Brain pericyte (primary cell): Measurements from ENCODE around the gene PTPRA.
"Not testable (repeated sequence)": the region's sequence is repeated elsewhere in the genome, so short reads cannot be mapped to it uniquely, and the experiment has no call there.

ENCODE experiments used
- DNase-seq: peaks from one replicate; pipeline ENCODE4 v3.0.0-alpha.2; 2012; ENCODE audit warnings: low read depth, low spot score

PTPRA gene

DNA sequence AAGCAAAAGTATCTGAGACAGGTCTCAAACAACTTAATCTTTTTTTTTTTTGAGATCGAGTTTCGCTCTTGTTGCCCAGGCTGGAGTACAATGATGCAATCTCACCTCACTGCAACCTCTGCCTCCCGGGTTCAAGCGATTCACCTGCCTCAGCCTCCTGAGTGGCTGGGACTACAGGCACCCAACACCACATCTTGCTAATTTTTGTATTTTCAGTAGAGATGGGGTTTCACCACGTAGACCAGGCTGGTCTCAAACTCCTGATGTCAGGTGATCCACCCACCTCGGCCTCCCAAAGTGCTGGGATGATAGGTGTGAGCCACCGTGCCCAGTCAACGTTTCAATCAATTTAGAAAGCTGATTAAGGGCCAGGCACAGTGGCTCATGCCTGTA lies 200.0 kb downstream of the PTPRA start:
- not testable (repeated sequence) for DNase-seq

DNA sequence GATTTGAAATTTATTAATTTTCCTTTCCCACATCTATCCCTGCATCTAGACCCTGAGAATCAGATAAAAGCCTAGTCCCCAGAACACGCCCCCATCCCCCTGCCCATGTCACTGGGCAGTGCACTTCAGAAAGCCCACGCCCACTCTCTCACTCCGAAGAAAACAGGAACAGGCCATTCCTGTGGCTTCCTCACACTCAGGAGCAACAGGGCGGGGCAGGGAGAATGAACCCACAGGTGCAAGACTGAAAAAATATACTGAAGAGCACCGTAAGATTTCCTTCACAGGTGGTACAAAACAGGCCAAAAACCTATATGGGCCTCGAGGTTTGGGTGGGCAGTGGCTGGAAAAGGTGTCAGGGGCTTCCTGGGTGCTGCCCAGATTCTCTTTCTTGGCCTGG lies 201.5 kb downstream of the PTPRA start:
- DNase-seq: no peak

DNA sequence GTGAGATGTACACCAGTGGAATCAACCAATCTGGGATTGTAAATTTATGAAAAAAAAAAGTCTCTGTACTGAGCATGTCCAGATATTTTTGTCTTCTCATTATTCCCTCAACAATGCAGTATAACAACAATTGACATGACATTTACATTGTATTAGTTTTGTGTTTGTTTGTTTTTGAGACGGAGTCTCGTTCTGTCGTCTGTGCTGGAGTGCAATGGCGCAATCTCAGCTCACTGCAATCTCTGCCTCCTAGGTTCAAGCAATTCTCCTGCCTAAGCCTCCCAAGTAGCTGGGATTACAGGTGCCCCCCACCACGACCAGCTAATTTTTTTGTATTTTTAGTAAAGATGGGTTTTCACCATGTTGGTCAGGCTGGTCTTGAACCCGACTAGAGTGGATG lies 202.0 kb downstream of the PTPRA start:
- not testable (repeated sequence) for DNase-seq

DNA sequence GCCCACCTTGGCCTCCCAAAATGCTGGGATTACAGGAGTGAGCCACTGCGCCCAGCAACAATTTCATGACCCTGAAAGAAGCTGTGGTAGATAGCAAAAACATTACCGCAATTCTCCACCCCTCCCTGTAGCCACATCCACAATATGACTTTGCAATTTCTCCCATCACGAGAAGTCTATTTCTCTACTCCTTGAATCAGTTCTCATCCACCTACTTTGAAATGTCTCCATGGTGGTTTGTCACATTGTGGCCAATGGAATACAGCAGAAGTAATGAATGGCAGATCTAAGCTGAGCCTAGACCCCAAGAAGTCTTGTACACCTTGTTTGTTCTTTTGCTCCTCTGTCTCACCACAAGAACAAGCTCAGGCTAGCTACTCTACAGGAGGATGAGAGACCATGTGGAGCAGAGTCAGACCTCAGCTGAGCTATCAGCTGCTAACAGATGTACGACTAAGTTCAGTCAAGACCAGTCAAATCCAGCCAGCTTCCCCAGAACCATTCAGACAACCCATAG lies 204.4 kb downstream of the PTPRA start:
- DNase-seq: no peak

DNA sequence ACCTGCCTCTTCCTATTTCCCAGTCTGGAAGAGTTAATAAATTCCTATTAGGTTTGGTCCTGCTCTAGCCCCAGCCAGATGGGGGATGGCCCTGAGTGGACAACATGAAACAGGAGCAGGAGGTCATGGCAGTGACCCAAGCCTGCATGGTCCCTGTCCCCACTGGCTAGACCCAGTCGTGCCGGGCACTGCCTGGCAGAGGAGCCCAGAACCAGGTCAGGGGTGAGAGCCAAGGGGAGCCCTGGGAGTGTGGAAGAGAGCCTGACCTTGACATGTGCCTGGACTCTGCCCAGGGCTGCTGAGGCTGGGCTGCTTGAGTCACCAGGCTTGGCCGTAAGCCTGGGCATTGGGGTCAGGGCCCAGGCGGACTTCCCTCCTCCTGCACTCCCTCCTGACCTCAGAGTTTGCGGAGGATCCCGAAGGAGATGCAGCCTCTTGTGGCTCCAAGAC lies 207.7 kb downstream of the PTPRA start:
- no peak for DNase-seq

DNA sequence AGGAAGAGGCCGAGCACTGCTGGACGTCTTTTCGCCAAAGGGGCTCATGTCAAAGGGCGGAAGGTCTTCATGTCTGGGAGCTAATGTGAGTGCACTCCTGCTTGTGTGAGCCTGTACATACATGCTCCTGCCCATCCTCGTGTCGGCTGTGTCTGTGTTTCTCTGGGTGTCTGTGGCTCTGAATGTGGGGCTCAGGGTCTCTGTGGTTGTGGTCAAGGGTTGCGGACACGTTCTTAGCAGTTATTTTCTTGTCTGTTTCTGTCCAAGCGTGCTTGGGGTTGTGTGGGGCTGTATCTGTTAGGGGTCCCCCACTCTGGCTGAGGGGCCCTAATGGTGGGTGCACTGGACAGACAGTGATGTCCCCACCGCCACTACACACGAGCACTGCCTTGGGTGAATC lies 208.4 kb downstream of the PTPRA start:
- DNase-seq: no peak

DNA sequence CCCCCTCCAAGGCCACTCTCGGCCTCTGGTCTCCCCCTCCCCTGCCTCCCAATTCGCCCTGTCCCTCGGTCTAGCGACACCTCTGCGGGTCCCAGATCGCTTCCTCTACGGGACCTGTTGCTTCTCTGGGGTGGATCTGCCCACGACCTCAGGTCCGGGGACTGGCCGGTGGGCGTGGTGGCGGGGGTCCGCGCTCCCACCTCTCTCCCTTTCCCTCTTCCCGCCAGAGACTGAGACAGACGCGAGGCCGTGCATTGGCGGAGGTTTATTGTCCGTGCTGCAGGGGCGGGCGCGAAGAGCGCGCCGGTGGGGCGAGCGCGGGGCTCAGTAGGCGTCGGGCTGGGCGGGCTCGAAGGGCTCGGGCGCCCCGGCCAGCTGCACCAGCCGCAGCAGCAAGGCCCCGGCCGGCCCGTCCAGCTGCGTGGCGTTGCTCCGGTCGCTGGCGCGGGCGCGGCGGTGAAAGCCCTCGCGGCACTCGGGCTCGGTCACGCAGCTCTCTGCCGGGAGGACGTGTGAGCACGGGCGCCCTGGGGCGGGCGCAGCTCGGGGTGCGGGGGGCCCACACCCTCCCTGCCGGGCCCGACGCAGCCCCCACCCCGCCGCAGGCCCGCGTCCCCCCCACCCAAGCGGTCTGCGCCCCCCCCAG lies 209.1 kb downstream of the PTPRA start:
- no peak for DNase-seq

DNA sequence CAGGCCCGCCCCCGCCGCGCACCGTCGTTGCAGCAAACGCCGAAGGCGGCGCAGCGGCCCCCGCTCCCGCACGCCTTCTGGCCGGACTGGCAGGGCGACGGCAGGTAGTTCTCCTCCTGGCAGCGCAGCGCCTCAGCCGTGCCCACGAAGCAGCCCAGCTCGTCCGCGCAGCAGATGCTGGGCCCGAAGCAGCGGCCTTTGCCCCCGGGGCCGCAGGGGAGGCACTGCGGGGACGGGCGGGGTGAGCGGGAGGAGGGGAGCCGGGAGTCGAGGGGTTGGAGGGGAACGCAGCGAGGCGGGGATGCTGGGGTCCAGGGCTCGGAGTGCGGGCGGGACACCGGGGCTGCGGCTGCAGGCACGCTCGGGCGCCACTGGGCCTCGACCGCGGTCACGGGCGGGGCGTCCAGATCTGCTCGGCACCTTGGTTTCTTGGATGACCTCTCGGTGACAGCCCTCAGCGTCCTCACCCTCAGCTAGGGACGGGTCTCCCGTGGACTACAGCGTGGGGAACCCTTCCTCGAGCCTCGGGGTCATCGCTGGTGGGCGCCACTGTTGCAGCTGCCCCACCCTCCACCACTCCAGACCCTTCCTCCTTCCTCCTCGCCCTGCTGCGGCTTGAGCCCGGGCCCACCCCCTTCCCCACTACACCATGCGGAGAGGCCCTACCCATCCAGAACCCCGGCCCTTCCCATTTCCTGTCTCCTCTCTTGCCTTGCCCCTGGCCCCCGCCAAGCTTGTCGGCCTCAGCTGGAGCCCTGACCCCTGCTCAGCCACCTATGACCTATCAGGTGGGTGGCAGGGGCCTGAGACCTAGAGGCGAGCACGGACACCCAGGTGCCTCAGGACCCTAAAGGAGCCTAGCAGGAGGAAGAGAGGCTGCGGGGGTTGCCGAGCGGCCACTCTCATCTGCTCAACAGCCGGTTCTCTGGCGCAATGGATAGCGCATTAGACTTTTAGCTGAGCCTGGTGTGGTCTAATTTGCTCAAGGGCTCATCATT lies 210.0 kb downstream of the PTPRA start:
- no peak for DNase-seq

DNA sequence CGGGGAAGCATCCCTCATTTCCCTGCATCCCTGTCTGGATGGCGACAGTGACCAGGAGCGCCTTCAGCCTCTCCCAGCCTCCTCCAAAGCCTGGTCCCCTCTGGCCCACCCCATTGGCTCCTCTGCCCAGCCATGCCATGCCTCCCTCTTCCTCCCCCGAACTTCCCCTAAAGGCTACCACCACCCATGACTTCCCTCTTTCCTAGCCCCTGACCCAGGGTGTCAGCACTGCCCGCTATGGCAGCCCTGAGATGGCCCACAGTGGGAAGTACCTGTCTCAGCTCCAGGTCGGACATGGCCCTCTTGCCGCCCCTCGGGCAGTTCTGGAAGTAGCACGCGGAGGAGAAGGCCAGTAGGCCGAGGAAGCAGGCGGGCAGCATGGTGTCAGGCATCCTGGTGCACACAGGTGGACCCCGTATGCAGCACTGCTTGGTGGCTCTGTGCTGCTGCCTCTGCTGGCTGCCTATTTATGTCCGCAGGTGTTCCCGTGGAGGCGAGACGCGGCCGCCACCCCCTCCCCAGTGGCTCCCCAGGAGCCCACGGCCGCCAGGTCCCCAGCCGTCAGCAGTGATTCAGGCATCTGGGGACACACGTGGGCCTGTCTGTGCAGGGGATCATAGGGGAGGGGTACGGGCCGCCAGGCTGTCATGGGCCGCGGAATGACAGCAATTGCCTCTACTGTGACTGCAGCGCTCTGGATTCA lies 211.2 kb downstream of the PTPRA start, which contains the start of gene AVP:
Gene AVP, minus strand, starts transcription at position 442 of the 703 bp plus-strand sequence. Its CDS starts 50 bp downstream, at position 392.
- no peak for DNase-seq

DNA sequence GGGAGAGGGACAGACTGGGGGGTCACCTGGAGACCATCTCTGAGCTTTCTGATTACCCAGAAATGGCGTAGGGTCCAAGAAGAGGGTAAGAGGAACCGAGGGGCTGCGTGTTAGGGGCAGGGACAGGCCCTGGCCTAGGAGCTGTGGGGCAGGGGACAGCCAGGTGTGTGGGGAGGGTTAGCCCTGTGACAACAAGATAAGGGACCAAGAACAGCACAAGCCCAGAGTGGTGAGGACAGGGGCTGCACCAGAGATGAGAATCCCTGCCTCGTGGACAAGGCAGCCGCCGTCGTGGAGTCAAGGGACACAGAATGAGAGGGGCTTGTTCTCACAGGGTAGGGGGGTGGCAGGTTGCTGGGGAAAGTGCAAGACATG lies 211.7 kb downstream of the PTPRA start:
- no peak for DNase-seq

DNA sequence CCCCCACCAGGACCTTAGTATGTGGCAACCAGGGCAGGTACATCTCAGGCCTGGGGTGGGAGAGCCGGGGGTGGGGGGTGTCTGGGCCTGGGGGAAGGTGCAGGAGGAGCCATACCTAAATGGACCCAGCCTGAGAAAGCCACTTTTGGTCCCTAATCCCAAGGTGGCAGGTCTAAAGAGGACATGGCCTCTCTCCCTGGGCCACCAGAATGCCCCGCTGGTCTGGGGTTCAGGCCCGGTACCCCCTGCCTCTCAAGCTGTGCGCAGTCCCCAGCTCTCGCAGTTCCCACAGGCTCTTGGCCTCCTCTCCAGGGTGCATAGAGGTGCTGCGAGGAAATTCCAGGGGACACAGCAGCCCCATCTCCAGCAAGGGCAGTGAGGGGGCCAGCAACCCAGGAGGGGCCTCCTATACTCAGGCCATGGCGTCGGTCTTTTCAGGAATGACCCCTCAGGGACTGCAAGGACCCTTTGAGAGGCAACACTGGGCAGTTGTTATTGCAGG lies 212.3 kb downstream of the PTPRA start:
- no peak for DNase-seq

DNA sequence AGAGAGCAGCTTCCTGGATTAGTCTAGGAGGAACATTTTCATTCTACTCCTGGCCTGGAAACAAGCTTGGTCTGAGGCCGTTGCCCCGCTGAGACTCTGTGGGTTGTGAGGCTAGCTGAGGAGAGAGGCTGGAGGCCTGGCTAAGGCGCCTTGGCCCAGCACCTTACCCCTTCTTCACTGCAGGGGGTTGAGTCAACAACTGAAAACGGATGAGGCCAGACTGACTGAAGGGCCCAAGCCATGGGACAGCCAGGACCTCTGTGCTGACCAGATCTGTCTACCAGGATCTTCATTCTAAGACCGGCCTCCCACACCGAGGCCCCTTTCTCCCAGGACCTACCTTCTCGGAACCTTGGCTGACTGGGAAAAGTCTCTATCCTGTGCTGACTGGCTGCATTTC lies 214.8 kb downstream of the PTPRA start:
- no peak for DNase-seq
